NCI-H2171 (cell line): ENCODE results near the gene RNF34.
"Not testable (repeated sequence)": the region's sequence is repeated elsewhere in the genome, so short reads cannot be mapped to it uniquely, and the experiment has no call there.

Experiments
- DNase-seq: peaks from one replicate; lab custom pipeline; 2025; lab: John Stamatoyannopoulos, UW

Gene RNF34, protein sequence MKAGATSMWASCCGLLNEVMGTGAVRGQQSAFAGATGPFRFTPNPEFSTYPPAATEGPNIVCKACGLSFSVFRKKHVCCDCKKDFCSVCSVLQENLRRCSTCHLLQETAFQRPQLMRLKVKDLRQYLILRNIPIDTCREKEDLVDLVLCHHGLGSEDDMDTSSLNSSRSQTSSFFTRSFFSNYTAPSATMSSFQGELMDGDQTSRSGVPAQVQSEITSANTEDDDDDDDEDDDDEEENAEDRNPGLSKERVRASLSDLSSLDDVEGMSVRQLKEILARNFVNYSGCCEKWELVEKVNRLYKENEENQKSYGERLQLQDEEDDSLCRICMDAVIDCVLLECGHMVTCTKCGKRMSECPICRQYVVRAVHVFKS

GRCh38 chr12:121399391-121400331 is at the start of gene RNF34:
Gene RNF34 (plus strand): TSS chr12:121400118. CDS start chr12:121400213, 95 bp downstream.
- peak; percentile 98 for DNase-seq

DNA sequence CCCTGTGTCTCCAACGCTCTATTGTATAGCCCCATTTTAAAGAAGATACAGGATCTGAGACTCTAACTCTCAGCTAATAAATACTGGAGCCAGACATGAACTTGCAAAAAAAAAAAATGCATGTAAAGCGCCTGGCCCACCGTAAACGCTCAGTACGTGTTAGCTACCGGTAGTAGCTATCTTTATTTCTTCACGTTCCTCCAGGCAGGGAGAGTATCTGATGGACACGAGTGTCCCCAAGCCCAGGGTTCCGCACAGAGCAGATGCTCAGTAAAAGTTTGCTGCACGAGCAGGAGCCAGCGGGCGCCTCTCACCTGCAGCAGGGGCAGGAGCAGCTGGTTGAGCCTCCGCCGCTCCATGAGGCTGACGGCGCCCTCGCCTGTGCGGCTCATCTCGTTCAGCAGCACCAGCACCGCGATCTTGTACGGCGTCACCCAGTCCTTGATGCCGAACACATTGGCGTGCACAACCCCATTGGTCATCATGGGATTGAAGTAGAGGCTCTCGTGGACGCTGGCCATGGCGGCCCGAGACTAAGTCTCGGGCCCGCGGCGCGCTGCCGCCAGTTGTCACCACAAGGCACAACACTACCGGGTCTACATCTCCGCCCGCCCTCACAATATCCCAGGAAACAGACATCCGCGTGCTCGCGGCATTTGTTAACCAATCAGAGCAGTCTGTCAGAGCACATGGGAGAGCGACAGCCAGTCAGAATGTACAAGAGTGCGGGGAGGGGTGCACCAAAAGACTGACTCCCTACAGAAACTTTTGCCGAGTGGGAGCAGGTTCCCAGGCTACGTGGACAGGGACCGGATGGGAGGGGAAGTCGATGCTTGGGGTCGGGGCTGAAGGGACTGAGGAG is 47.9 kb upstream of the RNF34 start, which contains the start of gene ANAPC5:
ANAPC5 (minus strand) TSS at position 592 of the 862 bp plus-strand sequence; CDS start at position 521, 71 bp downstream.
- peak; percentile 95 for DNase-seq

DNA sequence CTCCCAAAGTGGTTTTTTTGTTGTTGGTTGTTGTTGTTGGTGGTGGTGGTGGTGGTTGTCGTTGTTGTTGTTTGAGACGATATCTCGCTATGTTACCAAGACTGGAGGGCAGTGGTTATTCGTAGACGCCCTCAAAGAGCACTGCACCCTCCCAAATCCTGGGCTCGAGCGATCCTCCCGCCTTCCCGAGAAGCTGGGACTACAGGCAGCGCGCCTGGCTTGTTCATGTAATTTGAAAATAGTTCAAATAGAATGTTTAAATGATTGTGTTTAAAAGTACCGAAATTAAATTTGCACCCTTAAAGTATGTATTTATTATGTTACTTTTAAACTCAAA is 47.3 kb upstream of the RNF34 start:
- DNase-seq: peak; percentile 84

- no peak for DNase-seq
These were observed 44.1 kb upstream of the RNF34 start for GRCh38 chr12:121355818-121356217.

GRCh38 chr12:121356657-121357056 is 43.3 kb upstream of the RNF34 start:
- no peak for DNase-seq

DNA sequence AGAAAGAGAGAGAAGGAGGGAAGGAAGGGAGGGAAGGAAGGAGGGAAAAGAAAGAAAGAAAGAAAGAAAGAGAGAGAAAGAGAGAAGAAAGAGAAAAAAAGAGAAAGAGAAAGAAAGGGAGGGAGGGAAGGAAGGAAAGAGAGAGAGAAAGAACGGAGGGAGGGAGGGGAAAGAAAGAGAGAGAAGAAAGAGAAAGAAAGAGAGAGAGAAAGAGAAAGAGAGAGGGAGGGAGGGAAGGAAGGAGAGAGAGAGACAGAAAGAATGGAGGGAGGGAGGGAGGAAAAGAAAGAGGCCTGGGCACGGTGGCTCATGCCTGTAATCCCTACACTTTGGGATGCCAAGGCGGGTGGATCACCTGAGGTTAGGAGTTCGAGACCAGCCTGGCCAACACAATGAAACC is 42.6 kb upstream of the RNF34 start:
- no peak for DNase-seq

DNA sequence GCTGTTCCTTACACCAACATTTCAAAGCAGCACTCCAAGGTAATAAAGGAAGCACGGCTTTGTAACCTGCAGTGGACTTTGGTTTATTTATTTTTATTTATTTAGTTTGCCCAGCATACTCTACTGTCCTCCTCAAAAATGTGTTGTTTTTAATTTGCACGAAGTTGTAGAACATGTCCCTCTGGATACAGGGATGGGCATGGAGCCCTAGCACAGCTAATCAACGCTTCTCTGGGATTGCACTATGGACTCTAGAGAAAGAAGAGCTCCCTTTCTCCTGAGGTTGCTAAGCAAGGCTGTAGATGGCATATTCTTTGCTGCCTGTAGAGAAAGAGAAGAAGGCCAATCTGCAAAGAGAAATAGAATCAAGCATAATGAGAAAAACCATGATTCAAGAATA is 41.8 kb upstream of the RNF34 start:
- no peak for DNase-seq

- no peak for DNase-seq
These were observed 35.2 kb upstream of the RNF34 start for GRCh38 chr12:121364683-121365121.

GRCh38 chr12:121365416-121366062 is 34.4 kb upstream of the RNF34 start:
- no peak for DNase-seq

DNA sequence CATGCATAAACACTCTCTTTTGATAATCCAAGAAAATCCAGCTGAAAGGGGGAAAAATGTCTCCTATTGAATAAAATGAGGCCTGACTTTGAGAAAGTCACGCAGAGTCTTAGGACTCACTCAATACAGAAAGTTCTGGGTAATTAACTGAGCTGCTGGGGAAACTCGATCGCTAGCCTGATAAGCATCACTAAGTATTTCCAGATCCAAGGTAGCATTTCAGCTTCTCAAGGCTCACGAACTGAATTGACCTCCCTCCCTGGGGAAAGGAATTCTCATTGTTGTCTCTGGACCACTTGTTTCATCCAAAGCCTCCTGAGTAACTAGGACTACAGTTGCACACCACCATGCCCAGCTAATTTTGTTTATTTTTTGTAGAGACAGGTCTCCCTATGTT is 33.9 kb upstream of the RNF34 start:
- no peak for DNase-seq

DNA sequence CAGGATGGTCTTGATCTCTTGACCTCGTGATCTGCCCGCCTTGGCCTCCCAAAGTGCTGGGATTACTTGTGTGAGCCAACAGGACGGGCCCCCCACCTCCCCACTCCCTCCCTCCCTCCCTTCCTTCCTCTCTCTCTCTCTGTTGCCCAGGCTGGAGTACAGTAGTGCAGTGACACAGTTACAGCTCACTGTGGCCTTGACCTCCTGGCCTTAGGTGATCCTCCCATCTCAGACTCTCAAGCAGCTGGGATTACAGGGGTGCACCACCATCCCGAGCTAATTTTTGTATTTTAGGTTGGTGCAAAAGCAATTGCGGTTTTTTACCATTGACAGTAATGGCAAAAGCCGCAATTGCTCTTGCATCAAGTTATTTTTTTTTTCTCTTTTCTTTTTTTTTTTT is 28.5 kb upstream of the RNF34 start:
- DNase-seq: no peak

DNA sequence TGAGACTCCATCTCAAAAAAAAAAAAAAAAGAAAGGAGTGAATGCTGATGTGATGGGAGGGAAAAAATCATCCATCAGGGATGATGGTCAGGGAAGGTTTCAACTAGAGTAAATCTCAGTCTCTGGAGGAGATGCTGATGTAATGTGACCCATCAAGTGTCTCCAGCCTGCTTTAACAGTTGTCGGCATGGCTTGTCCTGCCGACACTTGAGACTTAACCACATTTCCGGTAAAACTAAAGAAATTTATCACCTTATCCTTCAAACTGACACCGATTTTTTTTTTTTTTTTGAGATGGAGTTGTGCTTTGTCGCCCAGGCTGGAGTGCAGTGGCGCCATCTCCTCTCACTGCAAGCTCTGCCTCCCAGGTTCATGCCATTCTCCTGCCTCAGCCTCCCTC is 26.2 kb upstream of the RNF34 start:
- DNase-seq: no peak

DNA sequence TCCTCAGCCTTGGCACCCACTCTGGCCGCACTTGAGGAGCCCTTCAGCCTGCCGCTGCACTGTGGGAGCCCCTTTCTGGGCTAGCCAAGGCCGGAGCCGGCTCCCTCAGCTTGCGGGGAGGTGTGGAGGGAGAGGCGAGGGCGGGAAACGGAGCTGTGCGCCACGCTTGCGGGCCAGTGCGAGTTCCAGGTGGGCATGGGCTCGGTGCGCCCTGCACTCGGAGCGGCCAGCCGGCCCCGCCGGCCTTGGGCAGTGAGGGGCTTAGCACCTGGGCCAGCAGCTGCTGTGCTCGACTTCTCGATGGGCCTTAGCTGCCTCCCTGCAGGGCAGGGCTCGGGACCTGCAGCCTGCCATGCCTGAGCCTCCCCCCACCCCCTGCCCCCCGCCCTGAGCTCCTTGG is 25.6 kb upstream of the RNF34 start:
- DNase-seq: not testable (repeated sequence)

- DNase-seq: not testable (repeated sequence)
These were observed 24.9 kb upstream of the RNF34 start for GRCh38 chr12:121374945-121375584.

- DNase-seq: no peak
These were observed 22.9 kb upstream of the RNF34 start for GRCh38 chr12:121376754-121377697.

- DNase-seq: no peak
These were observed 21.2 kb upstream of the RNF34 start for GRCh38 chr12:121378736-121379135.

GRCh38 chr12:121379945-121380344 is 20.0 kb upstream of the RNF34 start:
- no peak for DNase-seq

- no peak for DNase-seq
These were observed 16.3 kb upstream of the RNF34 start for GRCh38 chr12:121383601-121384021.

GRCh38 chr12:121384891-121385290 is 15.0 kb upstream of the RNF34 start:
- not testable (repeated sequence) for DNase-seq
